ENCODE data around the gene CD58.
A peak's percentile ranks its signal among the peaks of the same experiment; 100 is the strongest.

CD58 gene

GRCh38 chr1:116483481-116484309 lies 87.1 kb downstream of the CD58 start:
- no peak overlapping the region for H3K9ac ChIP-seq (ENCODE audit: low read length)
- no CpG with 5 or more reads among the region's 11 CpGs for WGBS (ENCODE audit: extremely low coverage, insufficient coverage, low lambda C conversion rate)
- H2BK5ac ChIP-seq (ENCODE audit: low read length) = peak overlapping the region; percentile 13
- peak overlapping the region; percentile 59 for H3K56ac ChIP-seq (ENCODE audit: low read length)
- no peaks in the 10 kb centered on the region for H3K79me1 ChIP-seq (ENCODE audit: low read length)
- no peaks in the 10 kb centered on the region for H3K27me3 ChIP-seq (ENCODE audit: insufficient read depth, low read length, poor library complexity)
- no peaks in the 10 kb centered on the region for H3K79me2 ChIP-seq (ENCODE audit: control insufficient read depth, insufficient read depth, low read length)
- no peak overlapping the region for H3K27ac ChIP-seq (ENCODE audit: low read depth, low read length)
- peaks cover 10% of the 10 kb centered on the region for H3K4me1 ChIP-seq (ENCODE audit: control insufficient read depth, low read depth, low read length)
- H2BK15ac ChIP-seq (replicated peaks; ENCODE audit: low read depth) = no peak overlapping the region
- H4K5ac ChIP-seq (ENCODE audit: low read length) = no peak overlapping the region
- H4K8ac ChIP-seq (ENCODE audit: low read depth, low read length) = no peak overlapping the region
- no peak overlapping the region for H3K4ac ChIP-seq (ENCODE audit: low read depth, low read length)
- H2AK5ac ChIP-seq (ENCODE audit: low read length) = no peak overlapping the region
- no peak overlapping the region for H3K18ac ChIP-seq (ENCODE audit: low read length)
- H2BK120ac ChIP-seq (ENCODE audit: low read depth, low read length) = no peak overlapping the region
- no peak overlapping the region for H3K4me2 ChIP-seq (ENCODE audit: low read length)
- DNase-seq = no peak
- no peaks in the 10 kb centered on the region for H3K36me3 ChIP-seq (ENCODE audit: control insufficient read depth, insufficient read depth, low read length)
- H3K23ac ChIP-seq (ENCODE audit: low read length) = no peak overlapping the region
- no peak overlapping the region for H3K4me3 ChIP-seq (ENCODE audit: low read length)

GRCh38 chr1:116482490-116482889 lies 88.3 kb downstream of the CD58 start:
- H2BK15ac ChIP-seq (replicated peaks; ENCODE audit: low read depth) = no peak overlapping the region
- no peak overlapping the region for H3K4ac ChIP-seq (ENCODE audit: low read depth, low read length)
- H3K23ac ChIP-seq (ENCODE audit: low read length) = no peak overlapping the region
- no peak overlapping the region for H2BK120ac ChIP-seq (ENCODE audit: low read depth, low read length)
- no peaks in the 10 kb centered on the region for H3K79me1 ChIP-seq (ENCODE audit: low read length)
- H3K27me3 ChIP-seq (ENCODE audit: insufficient read depth, low read length, poor library complexity) = no peaks in the 10 kb centered on the region
- H3K4me3 ChIP-seq (ENCODE audit: low read length) = no peak overlapping the region
- H4K5ac ChIP-seq (ENCODE audit: low read length) = no peak overlapping the region
- H3K4me2 ChIP-seq (ENCODE audit: low read length) = no peak overlapping the region
- H3K4me1 ChIP-seq (ENCODE audit: control insufficient read depth, low read depth, low read length) = peaks cover 7% of the 10 kb centered on the region
- H2BK5ac ChIP-seq (ENCODE audit: low read length) = no peak overlapping the region
- H3K27ac ChIP-seq (ENCODE audit: low read depth, low read length) = no peak overlapping the region
- H3K9ac ChIP-seq (ENCODE audit: low read length) = no peak overlapping the region
- DNase-seq = no peak
- H3K18ac ChIP-seq (ENCODE audit: low read length) = no peak overlapping the region
- no peak overlapping the region for H2AK5ac ChIP-seq (ENCODE audit: low read length)
- WGBS (ENCODE audit: extremely low coverage, insufficient coverage, low lambda C conversion rate) = no CpG with 5 or more reads among the region's 2 CpGs
- H4K8ac ChIP-seq (ENCODE audit: low read depth, low read length) = no peak overlapping the region
- no peak overlapping the region for H3K56ac ChIP-seq (ENCODE audit: low read length)
- no peaks in the 10 kb centered on the region for H3K79me2 ChIP-seq (ENCODE audit: control insufficient read depth, insufficient read depth, low read length)
- H3K36me3 ChIP-seq (ENCODE audit: control insufficient read depth, insufficient read depth, low read length) = no peaks in the 10 kb centered on the region

GRCh38 chr1:116481934-116482333 lies 88.9 kb downstream of the CD58 start:
- Histone ChIP-seq H3K4me3 (ENCODE audit: low read length) (no peak overlapping the region), H3K56ac (ENCODE audit: low read length) (no peak overlapping the region), H3K4me1 (ENCODE audit: control insufficient read depth, low read depth, low read length) (peaks cover 7% of the 10 kb centered on the region), H3K79me2 (ENCODE audit: control insufficient read depth, insufficient read depth, low read length) (no peaks in the 10 kb centered on the region), H2BK15ac (replicated peaks; ENCODE audit: low read depth) (no peak overlapping the region), H3K36me3 (ENCODE audit: control insufficient read depth, insufficient read depth, low read length) (no peaks in the 10 kb centered on the region), H3K18ac (ENCODE audit: low read length) (no peak overlapping the region), H3K79me1 (ENCODE audit: low read length) (no peaks in the 10 kb centered on the region), H4K8ac (ENCODE audit: low read depth, low read length) (no peak overlapping the region), H3K9ac (ENCODE audit: low read length) (no peak overlapping the region), H2AK5ac (ENCODE audit: low read length) (no peak overlapping the region), H4K5ac (ENCODE audit: low read length) (no peak overlapping the region), H3K4me2 (ENCODE audit: low read length) (no peak overlapping the region), H3K23ac (ENCODE audit: low read length) (no peak overlapping the region), H2BK5ac (ENCODE audit: low read length) (no peak overlapping the region), H2BK120ac (ENCODE audit: low read depth, low read length) (no peak overlapping the region), H3K27ac (ENCODE audit: low read depth, low read length) (no peak overlapping the region), H3K4ac (ENCODE audit: low read depth, low read length) (no peak overlapping the region), H3K27me3 (ENCODE audit: insufficient read depth, low read length, poor library complexity) (no peaks in the 10 kb centered on the region)
- no peak for DNase-seq
- no CpG with 5 or more reads among the region's 3 CpGs for WGBS (ENCODE audit: extremely low coverage, insufficient coverage, low lambda C conversion rate)

- no peaks in the 10 kb centered on the region for H3K79me1 ChIP-seq (ENCODE audit: low read length)
- peaks cover 4% of the 10 kb centered on the region for H3K4me1 ChIP-seq (ENCODE audit: control insufficient read depth, low read depth, low read length)
- no peaks in the 10 kb centered on the region for H3K79me2 ChIP-seq (ENCODE audit: control insufficient read depth, insufficient read depth, low read length)
- DNase-seq = peak; percentile 42
- H4K8ac ChIP-seq (ENCODE audit: low read depth, low read length) = no peak overlapping the region
- H3K27ac ChIP-seq (ENCODE audit: low read depth, low read length) = no peak overlapping the region
- H3K4me2 ChIP-seq (ENCODE audit: low read length) = no peak overlapping the region
- no peak overlapping the region for H2BK15ac ChIP-seq (replicated peaks; ENCODE audit: low read depth)
- no peak overlapping the region for H2BK5ac ChIP-seq (ENCODE audit: low read length)
- H3K56ac ChIP-seq (ENCODE audit: low read length) = no peak overlapping the region
- no peak overlapping the region for H3K9ac ChIP-seq (ENCODE audit: low read length)
- no peaks in the 10 kb centered on the region for H3K36me3 ChIP-seq (ENCODE audit: control insufficient read depth, insufficient read depth, low read length)
- no peaks in the 10 kb centered on the region for H3K27me3 ChIP-seq (ENCODE audit: insufficient read depth, low read length, poor library complexity)
- no peak overlapping the region for H3K23ac ChIP-seq (ENCODE audit: low read length)
- H2AK5ac ChIP-seq (ENCODE audit: low read length) = peak overlapping the region; percentile 35
- no peak overlapping the region for H3K4ac ChIP-seq (ENCODE audit: low read depth, low read length)
- no CpG with 5 or more reads among the region's 6 CpGs for WGBS (ENCODE audit: extremely low coverage, insufficient coverage, low lambda C conversion rate)
- H4K5ac ChIP-seq (ENCODE audit: low read length) = no peak overlapping the region
- H2BK120ac ChIP-seq (ENCODE audit: low read depth, low read length) = no peak overlapping the region
- no peak overlapping the region for H3K18ac ChIP-seq (ENCODE audit: low read length)
- H3K4me3 ChIP-seq (ENCODE audit: low read length) = no peak overlapping the region
Observed at GRCh38 chr1:116478621-116479020, 92.2 kb downstream of the CD58 start.

- Histone ChIP-seq H2BK120ac (ENCODE audit: low read depth, low read length) (no peak overlapping the region), H3K79me1 (ENCODE audit: low read length) (no peaks in the 10 kb centered on the region), H3K4me3 (ENCODE audit: low read length) (no peak overlapping the region), H2BK5ac (ENCODE audit: low read length) (no peak overlapping the region), H2BK15ac (replicated peaks; ENCODE audit: low read depth) (no peak overlapping the region), H3K27ac (ENCODE audit: low read depth, low read length) (no peak overlapping the region), H3K9ac (ENCODE audit: low read length) (no peak overlapping the region), H3K4me2 (ENCODE audit: low read length) (no peak overlapping the region), H3K56ac (ENCODE audit: low read length) (no peak overlapping the region), H3K27me3 (ENCODE audit: insufficient read depth, low read length, poor library complexity) (no peaks in the 10 kb centered on the region), H4K5ac (ENCODE audit: low read length) (no peak overlapping the region), H3K4me1 (ENCODE audit: control insufficient read depth, low read depth, low read length) (peaks cover 6% of the 10 kb centered on the region), H3K4ac (ENCODE audit: low read depth, low read length) (no peak overlapping the region), H3K18ac (ENCODE audit: low read length) (peak overlapping the region; percentile 43), H2AK5ac (ENCODE audit: low read length) (peak overlapping the region; percentile 5), H3K36me3 (ENCODE audit: control insufficient read depth, insufficient read depth, low read length) (no peaks in the 10 kb centered on the region), H4K8ac (ENCODE audit: low read depth, low read length) (no peak overlapping the region), H3K79me2 (ENCODE audit: control insufficient read depth, insufficient read depth, low read length) (no peaks in the 10 kb centered on the region), H3K23ac (ENCODE audit: low read length) (no peak overlapping the region)
- no peak for DNase-seq
- WGBS (ENCODE audit: extremely low coverage, insufficient coverage, low lambda C conversion rate) = no CpG with 5 or more reads among the region's 3 CpGs
Observed at GRCh38 chr1:116477429-116477828, 93.4 kb downstream of the CD58 start.

- no peak overlapping the region for H2BK5ac ChIP-seq (ENCODE audit: low read length)
- H3K23ac ChIP-seq (ENCODE audit: low read length) = no peak overlapping the region
- H2BK15ac ChIP-seq (replicated peaks; ENCODE audit: low read depth) = no peak overlapping the region
- no peak for DNase-seq
- no peak overlapping the region for H2BK120ac ChIP-seq (ENCODE audit: low read depth, low read length)
- H3K56ac ChIP-seq (ENCODE audit: low read length) = no peak overlapping the region
- no peak overlapping the region for H3K4ac ChIP-seq (ENCODE audit: low read depth, low read length)
- no peak overlapping the region for H3K4me2 ChIP-seq (ENCODE audit: low read length)
- H3K4me1 ChIP-seq (ENCODE audit: control insufficient read depth, low read depth, low read length) = peaks cover 10% of the 10 kb centered on the region
- no peak overlapping the region for H3K4me3 ChIP-seq (ENCODE audit: low read length)
- H3K27ac ChIP-seq (ENCODE audit: low read depth, low read length) = no peak overlapping the region
- H2AK5ac ChIP-seq (ENCODE audit: low read length) = no peak overlapping the region
- no peak overlapping the region for H3K9ac ChIP-seq (ENCODE audit: low read length)
- no peaks in the 10 kb centered on the region for H3K36me3 ChIP-seq (ENCODE audit: control insufficient read depth, insufficient read depth, low read length)
- H3K79me2 ChIP-seq (ENCODE audit: control insufficient read depth, insufficient read depth, low read length) = no peaks in the 10 kb centered on the region
- H4K8ac ChIP-seq (ENCODE audit: low read depth, low read length) = no peak overlapping the region
- H3K18ac ChIP-seq (ENCODE audit: low read length) = no peak overlapping the region
- no peak overlapping the region for H4K5ac ChIP-seq (ENCODE audit: low read length)
- no peaks in the 10 kb centered on the region for H3K27me3 ChIP-seq (ENCODE audit: insufficient read depth, low read length, poor library complexity)
- H3K79me1 ChIP-seq (ENCODE audit: low read length) = no peaks in the 10 kb centered on the region
- no CpG with 5 or more reads among the region's 3 CpGs for WGBS (ENCODE audit: extremely low coverage, insufficient coverage, low lambda C conversion rate)
Observed at GRCh38 chr1:116476321-116476720, 94.5 kb downstream of the CD58 start.
